AG09319 (cell line): ENCODE data around the gene KRT75.

Experiments used
- DNase-seq: peaks from one replicate; pipeline ENCODE4 v3.0.0-alpha.2; 2010; ENCODE audit warnings: low read depth; ENCODE audit errors: extremely low read depth
- CTCF ChIP-seq: IDR thresholded peaks from 2 replicates; pipeline ENCODE4 v1.5.1; 2011; ENCODE audit warnings: low read depth, mild to moderate bottlenecking, inconsistent platforms, low read length, moderate library complexity

KRT75 gene

GRCh38 chr12:52423661-52424500 is 10.3 kb downstream of the KRT75 start:
- no peak for TF ChIP-seq CTCF
- DNase-seq: no peak

DNA sequence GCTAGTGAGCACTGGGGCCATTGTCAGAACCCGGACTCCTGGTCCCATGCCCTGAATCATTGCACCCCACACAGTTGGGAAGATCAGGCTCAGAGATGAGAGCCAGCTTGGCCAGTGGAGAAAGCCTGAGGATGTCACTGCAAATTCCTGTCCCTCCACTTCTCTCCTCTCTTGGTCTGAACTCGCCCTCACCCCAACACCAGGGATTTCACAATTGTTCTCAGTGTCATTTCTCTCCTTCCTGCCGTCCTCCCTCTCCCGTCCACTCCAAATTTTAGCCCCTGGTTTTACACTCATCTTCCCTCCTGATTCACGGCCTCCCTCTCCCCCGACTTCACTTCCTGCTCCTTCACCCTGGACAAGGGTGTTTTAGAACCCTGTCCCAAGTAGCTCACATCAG is 11.1 kb downstream of the KRT75 start:
- no peak for DNase-seq
- no peak for TF ChIP-seq CTCF

- TF ChIP-seq CTCF: no peak
- no peak for DNase-seq
These were observed 14.5 kb downstream of the KRT75 start for GRCh38 chr12:52419656-52420055.

GRCh38 chr12:52418576-52419110 is 15.5 kb downstream of the KRT75 start:
- DNase-seq: no peak
- no peak for TF ChIP-seq CTCF

DNA sequence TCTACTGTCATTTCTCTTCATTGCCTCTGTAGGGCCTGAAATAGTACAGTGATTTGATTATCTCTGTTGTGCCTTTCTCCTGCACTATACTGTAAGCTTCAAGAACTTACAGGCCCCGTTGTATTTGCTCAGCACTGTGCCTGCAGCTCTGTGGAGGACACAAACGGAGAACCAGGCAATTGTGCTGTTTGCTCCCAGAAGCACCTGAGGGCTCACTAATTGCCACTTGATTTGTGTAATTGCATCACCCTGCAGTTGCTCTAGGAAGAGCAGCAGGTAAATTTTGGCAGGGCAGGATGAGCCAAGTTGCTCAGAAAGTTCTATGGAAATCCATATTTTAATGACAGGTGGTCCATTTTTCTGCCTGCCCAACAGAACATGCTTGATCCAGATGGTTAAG is 16.4 kb downstream of the KRT75 start:
- no peak for TF ChIP-seq CTCF
- no peak for DNase-seq

GRCh38 chr12:52416795-52417194 is 17.4 kb downstream of the KRT75 start:
- TF ChIP-seq CTCF: no peak

More at GRCh38 chr12:52416795-52417194, 17.4 kb downstream of the KRT75 start:
- no peak for DNase-seq
